ENCODE data around the gene HSPA4.
"Not testable (repeated sequence)": the region's sequence is repeated elsewhere in the genome, so short reads cannot be mapped to it uniquely, and the experiment has no call there.

HSPA4 gene

GRCh38 chr5:133123297-133123696, 71.5 kb downstream of the HSPA4 start:
- DNase-seq (ENCODE audit: low read depth in 2 of 2): no peak

- no peak for DNase-seq (ENCODE audit: low read depth in 2 of 2)
These were observed 73.1 kb downstream of the HSPA4 start for GRCh38 chr5:133124891-133125290.

- no peak for DNase-seq (ENCODE audit: low read depth in 2 of 2)
These were observed 76.3 kb downstream of the HSPA4 start for GRCh38 chr5:133128066-133128465.

- DNase-seq (ENCODE audit: low read depth in 2 of 2): no peak
These were observed 77.5 kb downstream of the HSPA4 start for GRCh38 chr5:133129289-133129688.

- DNase-seq (ENCODE audit: low read depth in 2 of 2): no peak
These were observed 78.1 kb downstream of the HSPA4 start for GRCh38 chr5:133129950-133130349.

- DNase-seq (ENCODE audit: low read depth in 2 of 2): no peak
These were observed 78.7 kb downstream of the HSPA4 start for GRCh38 chr5:133130387-133131118.

GRCh38 chr5:133132717-133133116, 80.9 kb downstream of the HSPA4 start:
- no peak for DNase-seq (ENCODE audit: low read depth in 2 of 2)

- not testable (repeated sequence) for DNase-seq (ENCODE audit: low read depth in 2 of 2)
These were observed 81.4 kb downstream of the HSPA4 start for GRCh38 chr5:133133241-133133640.

GRCh38 chr5:133136890-133137289, 85.1 kb downstream of the HSPA4 start:
- DNase-seq (ENCODE audit: low read depth in 2 of 2): not testable (repeated sequence)

GRCh38 chr5:133140311-133140710, 88.5 kb downstream of the HSPA4 start:
- DNase-seq (ENCODE audit: low read depth in 2 of 2): no peak

- DNase-seq (ENCODE audit: low read depth in 2 of 2): no peak
These were observed 89.9 kb downstream of the HSPA4 start for GRCh38 chr5:133141746-133142145.

GRCh38 chr5:133142782-133143181, 91.0 kb downstream of the HSPA4 start:
- DNase-seq (ENCODE audit: low read depth in 2 of 2): no peak

GRCh38 chr5:133144245-133144981, 92.6 kb downstream of the HSPA4 start:
- DNase-seq (ENCODE audit: low read depth in 2 of 2): no peak

- DNase-seq (ENCODE audit: low read depth in 2 of 2): no peak
These were observed 93.8 kb downstream of the HSPA4 start for GRCh38 chr5:133145436-133146170.

GRCh38 chr5:133147411-133147810, 95.6 kb downstream of the HSPA4 start:
- DNase-seq (ENCODE audit: low read depth in 2 of 2): no peak

- no peak for DNase-seq (ENCODE audit: low read depth in 2 of 2)
These were observed 96.2 kb downstream of the HSPA4 start for GRCh38 chr5:133147815-133148567.

- no peak for DNase-seq (ENCODE audit: low read depth in 2 of 2)
These were observed 97.5 kb downstream of the HSPA4 start for GRCh38 chr5:133149345-133149744.

GRCh38 chr5:133150909-133151544, 99.2 kb downstream of the HSPA4 start:
- DNase-seq (ENCODE audit: low read depth in 2 of 2): no peak

- no peak for DNase-seq (ENCODE audit: low read depth in 2 of 2)
These were observed 102.7 kb downstream of the HSPA4 start for GRCh38 chr5:133154274-133155075.

- DNase-seq (ENCODE audit: low read depth in 2 of 2): no peak
These were observed 103.6 kb downstream of the HSPA4 start for GRCh38 chr5:133155326-133155969.

All from stimulated activated CD4-positive, alpha-beta T cell treated with anti-CD3 and anti-CD28 coated beads, Interleukin-1b, Interleukin-23, amount 100 ng/mL, for 4 hours (primary cell).